ENCODE data around the gene ZNF407.

DNA sequence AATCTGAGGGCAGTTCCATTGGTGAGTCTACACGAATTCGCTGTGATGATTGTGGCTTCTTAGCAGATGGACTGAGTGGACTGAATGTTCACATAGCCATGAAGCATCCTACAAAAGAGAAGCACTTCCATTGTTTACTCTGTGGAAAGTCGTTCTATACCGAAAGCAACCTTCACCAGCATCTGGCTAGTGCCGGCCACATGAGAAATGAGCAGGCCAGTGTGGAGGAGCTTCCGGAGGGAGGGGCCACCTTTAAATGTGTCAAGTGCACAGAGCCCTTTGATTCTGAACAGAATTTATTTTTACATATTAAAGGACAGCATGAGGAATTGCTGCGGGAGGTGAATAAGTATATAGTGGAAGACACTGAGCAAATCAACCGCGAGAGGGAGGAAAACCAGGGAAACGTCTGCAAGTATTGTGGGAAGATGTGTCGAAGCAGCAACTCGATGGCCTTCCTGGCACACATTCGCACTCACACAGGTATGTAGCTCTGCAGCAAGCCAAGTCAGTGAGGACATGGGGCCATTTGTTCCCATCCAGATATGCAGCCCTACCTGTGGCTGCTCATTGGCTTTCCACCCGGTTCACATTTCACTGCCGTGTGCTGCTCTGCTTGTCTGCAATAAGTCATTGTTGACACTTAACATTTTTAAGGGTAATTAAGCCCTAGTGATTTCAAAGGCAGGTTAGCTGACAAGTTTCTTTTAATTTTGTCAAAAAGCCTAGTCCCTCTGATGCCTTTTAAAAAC is 37.7 kb downstream of the ZNF407 start:
- TF ChIP-seq, protein P1, sequence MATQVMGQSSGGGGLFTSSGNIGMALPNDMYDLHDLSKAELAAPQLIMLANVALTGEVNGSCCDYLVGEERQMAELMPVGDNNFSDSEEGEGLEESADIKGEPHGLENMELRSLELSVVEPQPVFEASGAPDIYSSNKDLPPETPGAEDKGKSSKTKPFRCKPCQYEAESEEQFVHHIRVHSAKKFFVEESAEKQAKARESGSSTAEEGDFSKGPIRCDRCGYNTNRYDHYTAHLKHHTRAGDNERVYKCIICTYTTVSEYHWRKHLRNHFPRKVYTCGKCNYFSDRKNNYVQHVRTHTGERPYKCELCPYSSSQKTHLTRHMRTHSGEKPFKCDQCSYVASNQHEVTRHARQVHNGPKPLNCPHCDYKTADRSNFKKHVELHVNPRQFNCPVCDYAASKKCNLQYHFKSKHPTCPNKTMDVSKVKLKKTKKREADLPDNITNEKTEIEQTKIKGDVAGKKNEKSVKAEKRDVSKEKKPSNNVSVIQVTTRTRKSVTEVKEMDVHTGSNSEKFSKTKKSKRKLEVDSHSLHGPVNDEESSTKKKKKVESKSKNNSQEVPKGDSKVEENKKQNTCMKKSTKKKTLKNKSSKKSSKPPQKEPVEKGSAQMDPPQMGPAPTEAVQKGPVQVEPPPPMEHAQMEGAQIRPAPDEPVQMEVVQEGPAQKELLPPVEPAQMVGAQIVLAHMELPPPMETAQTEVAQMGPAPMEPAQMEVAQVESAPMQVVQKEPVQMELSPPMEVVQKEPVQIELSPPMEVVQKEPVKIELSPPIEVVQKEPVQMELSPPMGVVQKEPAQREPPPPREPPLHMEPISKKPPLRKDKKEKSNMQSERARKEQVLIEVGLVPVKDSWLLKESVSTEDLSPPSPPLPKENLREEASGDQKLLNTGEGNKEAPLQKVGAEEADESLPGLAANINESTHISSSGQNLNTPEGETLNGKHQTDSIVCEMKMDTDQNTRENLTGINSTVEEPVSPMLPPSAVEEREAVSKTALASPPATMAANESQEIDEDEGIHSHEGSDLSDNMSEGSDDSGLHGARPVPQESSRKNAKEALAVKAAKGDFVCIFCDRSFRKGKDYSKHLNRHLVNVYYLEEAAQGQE (IDR thresholded peaks at IDR 0.05; ENCODE audit: insufficient replicate concordance, low read depth), result no peak
- TF ChIP-seq CTCF (IDR thresholded peaks at IDR 0.05; ENCODE audit: insufficient read depth, low read length) (no peak), POLR2AphosphoS5 (IDR thresholded peaks at IDR 0.05; ENCODE audit: low read depth) (no peak), GABPA (IDR thresholded peaks at IDR 0.05; ENCODE audit: low read depth) (no peak)
